ENCODE measurements around the gene NR4A1. TPM values are rescaled to one million over a fixed set of nuclear protein-coding genes. Genes with fewer than 3 reads are reported as not detected.

The NR4A1 gene
- total RNA-seq, 1 donor from 2014 or later, result 51.0 TPM

DNA sequence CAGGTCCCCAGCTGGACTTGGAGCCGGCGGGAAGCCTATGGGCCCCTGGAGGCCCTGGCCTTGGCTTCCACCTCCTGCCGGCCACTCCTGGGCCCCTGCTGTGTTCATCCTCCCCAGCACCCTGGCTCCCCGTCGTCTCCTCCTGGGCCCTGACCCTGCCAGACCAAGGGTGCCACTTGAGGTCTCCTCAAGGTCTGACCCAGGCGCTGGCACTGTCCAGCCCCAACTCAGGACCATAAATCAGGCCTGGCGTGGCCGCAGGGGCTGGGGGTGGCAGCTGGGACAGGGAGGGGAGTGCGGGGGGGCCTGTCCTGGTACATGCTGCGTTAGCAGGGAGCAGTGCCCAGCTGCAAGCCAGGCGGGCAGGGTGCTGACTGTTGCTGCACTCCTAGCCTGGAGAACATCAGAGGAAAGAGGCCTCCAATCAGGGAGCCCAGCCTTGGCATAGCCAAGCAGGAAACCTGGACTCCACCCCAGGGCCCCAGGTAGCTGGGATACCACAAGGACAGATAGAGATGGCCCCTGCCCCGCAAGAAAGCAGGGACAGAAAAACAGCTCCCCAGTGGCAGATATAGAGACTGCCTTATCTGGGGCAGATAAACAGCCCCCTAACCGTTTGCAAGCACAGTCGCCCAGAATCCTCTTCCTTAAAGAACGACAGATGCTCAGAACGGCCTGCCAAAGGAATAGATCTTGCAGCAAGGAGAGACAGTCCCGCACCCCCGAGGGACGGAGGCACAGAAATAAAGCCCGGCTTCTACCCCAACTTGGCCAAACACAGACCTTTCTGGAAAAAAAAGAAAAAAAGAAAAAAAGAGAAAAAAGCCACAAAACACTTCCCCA lies 12.1 kb downstream of the NR4A1 start:
- no peaks in the 10 kb centered on the region for H3K36me3 Mint-ChIP-seq (ENCODE audit: low read depth)
- peaks cover 42% of the 10 kb centered on the region for H3K4me1 Mint-ChIP-seq
- H3K27me3 Mint-ChIP-seq (ENCODE audit: low read depth), result no peaks in the 10 kb centered on the region
- no peaks in the 10 kb centered on the region for H3K9me3 Mint-ChIP-seq
- H3K27ac Mint-ChIP-seq (ENCODE audit: unreplicated experiment), result peak overlapping the region; percentile 90
- no peak for DNase-seq (ENCODE audit: low read depth, low spot score)
- peak overlapping the region; percentile 53 for H3K4me3 Mint-ChIP-seq
- TF ChIP-seq, protein P1, sequence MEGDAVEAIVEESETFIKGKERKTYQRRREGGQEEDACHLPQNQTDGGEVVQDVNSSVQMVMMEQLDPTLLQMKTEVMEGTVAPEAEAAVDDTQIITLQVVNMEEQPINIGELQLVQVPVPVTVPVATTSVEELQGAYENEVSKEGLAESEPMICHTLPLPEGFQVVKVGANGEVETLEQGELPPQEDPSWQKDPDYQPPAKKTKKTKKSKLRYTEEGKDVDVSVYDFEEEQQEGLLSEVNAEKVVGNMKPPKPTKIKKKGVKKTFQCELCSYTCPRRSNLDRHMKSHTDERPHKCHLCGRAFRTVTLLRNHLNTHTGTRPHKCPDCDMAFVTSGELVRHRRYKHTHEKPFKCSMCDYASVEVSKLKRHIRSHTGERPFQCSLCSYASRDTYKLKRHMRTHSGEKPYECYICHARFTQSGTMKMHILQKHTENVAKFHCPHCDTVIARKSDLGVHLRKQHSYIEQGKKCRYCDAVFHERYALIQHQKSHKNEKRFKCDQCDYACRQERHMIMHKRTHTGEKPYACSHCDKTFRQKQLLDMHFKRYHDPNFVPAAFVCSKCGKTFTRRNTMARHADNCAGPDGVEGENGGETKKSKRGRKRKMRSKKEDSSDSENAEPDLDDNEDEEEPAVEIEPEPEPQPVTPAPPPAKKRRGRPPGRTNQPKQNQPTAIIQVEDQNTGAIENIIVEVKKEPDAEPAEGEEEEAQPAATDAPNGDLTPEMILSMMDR (conservative IDR thresholded peaks at IDR 0.05), result no peak

DNA sequence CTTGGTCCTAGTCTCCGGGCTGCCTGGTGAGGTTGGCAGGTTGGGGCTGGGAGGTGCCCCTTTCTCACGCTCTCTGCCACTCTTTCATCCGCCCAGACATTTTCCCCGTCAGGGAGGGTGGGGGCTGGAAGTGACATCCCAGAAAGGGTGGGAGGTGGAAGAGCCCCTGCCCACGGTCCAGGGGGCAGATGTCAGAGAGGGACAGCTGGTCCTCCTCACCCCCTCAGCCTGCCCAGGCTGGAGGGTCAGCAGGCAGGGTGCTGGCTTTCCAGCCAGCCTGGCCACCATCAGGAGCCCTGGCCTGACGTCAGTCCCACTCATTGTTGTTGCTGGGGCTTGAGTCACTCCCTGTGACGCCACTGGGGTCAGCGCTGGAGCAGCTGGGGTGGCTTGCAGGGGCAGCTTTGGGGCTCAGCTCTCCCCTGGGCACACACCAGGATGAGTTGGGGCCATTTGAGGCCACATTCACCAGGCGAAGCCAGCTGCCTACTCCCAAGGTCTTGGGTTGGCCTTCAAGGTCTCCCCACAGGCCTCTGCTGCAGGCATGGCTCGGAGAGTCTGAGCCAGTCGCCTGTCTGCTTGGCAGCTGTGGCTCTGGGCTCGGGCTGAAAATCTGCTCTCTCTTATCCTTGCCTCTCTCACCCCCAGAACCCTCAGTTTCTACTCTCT lies 12.9 kb downstream of the NR4A1 start:
- Mint-ChIP-seq H3K9me3 (peaks cover 3% of the 10 kb centered on the region), H3K27me3 (ENCODE audit: low read depth) (no peaks in the 10 kb centered on the region), H3K36me3 (ENCODE audit: low read depth) (no peaks in the 10 kb centered on the region), H3K27ac (ENCODE audit: unreplicated experiment) (peak overlapping the region; percentile 90), H3K4me3 (peak overlapping the region; percentile 53), H3K4me1 (peaks cover 45% of the 10 kb centered on the region)
- DNase-seq (ENCODE audit: low read depth, low spot score), result no peak
- TF ChIP-seq, protein P1 (conservative IDR thresholded peaks at IDR 0.05), result no peak

DNA sequence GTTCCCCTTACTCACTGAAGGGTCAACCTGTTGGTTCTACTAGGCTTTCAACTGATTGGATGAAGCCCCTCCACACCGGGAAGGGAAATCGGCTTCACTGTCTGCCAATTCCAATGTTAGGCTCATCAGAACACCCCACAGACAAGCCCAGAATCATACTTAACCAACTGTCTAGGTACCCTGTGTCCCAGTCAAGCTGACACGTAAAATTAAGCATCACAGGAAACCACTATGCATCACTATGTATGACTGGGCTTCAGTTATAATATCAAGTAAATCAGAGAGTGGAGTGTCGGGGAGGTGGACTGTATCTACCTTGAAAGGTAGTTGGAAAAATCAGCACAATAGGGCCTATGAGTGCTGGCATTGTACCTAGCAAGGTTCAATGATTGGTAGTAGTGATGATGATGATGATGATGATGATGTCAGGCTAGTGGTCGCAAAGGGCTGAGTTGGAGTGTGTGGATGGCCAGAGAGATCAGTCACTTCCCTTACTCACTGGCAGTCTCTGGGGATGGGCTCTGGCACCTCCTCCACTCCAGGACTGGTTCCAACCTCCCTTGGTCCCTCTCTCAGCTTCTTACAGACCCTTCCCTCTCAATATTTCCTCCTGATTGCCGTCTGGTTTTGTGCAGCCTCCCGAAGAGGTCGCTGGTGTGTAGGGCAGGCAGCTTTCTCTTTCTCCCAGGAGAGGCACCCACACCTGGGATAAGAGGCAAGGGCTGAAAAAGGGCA lies 15.3 kb downstream of the NR4A1 start:
- Mint-ChIP-seq H3K9me3 (peaks cover 3% of the 10 kb centered on the region), H3K4me3 (peak overlapping the region; percentile 63), H3K27ac (ENCODE audit: unreplicated experiment) (peak overlapping the region; percentile 58), H3K36me3 (ENCODE audit: low read depth) (no peaks in the 10 kb centered on the region), H3K4me1 (peaks cover 54% of the 10 kb centered on the region), H3K27me3 (ENCODE audit: low read depth) (no peaks in the 10 kb centered on the region)
- DNase-seq (ENCODE audit: low read depth, low spot score), result no peak
- TF ChIP-seq, protein P1 (conservative IDR thresholded peaks at IDR 0.05), result no peak

DNA sequence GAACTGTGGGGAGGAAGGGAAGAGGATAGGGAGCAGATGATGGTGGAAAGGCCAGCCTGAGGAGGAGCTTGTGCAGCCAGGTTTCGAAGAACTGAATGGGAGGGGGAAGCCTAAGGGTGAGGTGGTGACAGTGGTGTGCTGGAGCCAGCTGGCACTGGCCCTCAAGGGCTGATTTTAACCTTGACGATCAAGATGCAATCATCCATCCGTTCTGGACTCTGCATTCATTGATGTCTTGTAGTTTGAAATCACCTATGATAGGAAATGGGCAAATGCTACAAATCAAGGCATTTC lies 15.8 kb downstream of the NR4A1 start:
- Mint-ChIP-seq H3K36me3 (ENCODE audit: low read depth) (peaks cover 2% of the 10 kb centered on the region), H3K27me3 (ENCODE audit: low read depth) (no peaks in the 10 kb centered on the region), H3K4me1 (peaks cover 57% of the 10 kb centered on the region), H3K27ac (ENCODE audit: unreplicated experiment) (peak overlapping the region; percentile 58), H3K9me3 (peaks cover 3% of the 10 kb centered on the region), H3K4me3 (peak overlapping the region; percentile 48)
- no peak for DNase-seq (ENCODE audit: low read depth, low spot score)
- TF ChIP-seq, protein P1 (conservative IDR thresholded peaks at IDR 0.05), result no peak

DNA sequence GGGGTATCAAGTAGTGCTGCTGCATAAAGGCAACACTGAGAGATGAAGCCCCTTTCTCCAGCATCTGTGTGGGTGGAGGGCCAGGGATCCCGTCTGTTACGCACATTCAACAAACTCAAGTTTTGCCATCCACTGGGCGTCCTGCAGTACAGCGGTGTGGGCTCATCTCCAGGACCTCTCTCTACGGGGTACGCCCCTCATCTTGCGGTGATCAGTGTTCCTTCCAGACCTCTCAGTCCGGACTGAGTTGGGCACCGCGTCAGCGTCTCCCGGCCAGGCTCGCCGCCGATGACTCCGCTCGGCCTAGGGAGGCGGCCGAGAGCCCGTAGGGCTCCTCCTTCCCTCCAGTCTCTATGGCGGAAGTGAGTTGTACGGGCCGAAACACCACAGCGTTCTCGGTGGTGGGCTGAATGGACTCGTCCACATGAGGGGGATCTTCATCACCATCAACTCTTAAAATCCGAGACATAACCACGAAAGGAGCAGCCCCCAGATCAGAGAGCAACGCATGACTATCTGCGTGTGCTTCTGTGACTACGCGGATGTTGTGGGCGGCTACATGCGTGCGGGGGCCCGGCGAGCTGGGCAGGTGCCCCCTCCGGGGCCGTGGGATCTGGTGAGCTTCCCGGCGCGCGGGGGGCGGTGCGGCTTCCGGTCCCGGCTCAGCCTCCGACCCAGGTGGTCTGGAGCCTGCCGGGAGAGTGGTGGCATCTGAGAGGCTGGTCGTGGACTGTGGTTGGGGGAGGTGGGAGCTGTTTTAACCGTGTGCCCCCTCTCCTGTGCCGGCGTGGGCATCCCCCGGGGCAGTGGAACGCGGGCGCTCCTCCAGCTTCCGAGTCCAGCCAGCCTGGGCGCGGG lies 18.3 kb downstream of the NR4A1 start, which contains the start of gene ATG101:
Gene ATG101, plus strand, starts transcription at position 652 of the 858 bp plus-strand sequence. CDS start 3,673 bp downstream, outside the sequence.
- peak; percentile 81 for DNase-seq (ENCODE audit: low read depth, low spot score)
- TF ChIP-seq, protein P1 (conservative IDR thresholded peaks at IDR 0.05), result peak; percentile 63
- peaks cover 63% of the 10 kb centered on the region for H3K4me1 Mint-ChIP-seq
- H3K36me3 Mint-ChIP-seq (ENCODE audit: low read depth), result peaks cover 9% of the 10 kb centered on the region
- peak within 1 kb of the TSS; percentile 100 for H3K27ac Mint-ChIP-seq (ENCODE audit: unreplicated experiment)
- H3K4me3 Mint-ChIP-seq, result peak within 1 kb of the TSS; percentile 93
- H3K27me3 Mint-ChIP-seq (ENCODE audit: low read depth), result no peaks in the 10 kb centered on the region
- H3K9me3 Mint-ChIP-seq, result peaks cover 3% of the 10 kb centered on the region

All from neural crest cell (in vitro differentiated cells).